Glomerular endothelial cell (primary cell): Measurements from ENCODE around the gene L3HYPDH. TPM values are rescaled to one million over a fixed set of nuclear protein-coding genes. Genes with fewer than 3 reads are reported as not detected.

Source experiments
- DNase-seq: peaks from one replicate; pipeline ENCODE4 v3.0.0-alpha.2; 2011; ENCODE audit warnings: low read depth, low spot score; ENCODE audit errors: extremely low read depth
- total RNA-seq: library from RNA; depleted of rRNA; stranded (reverse); fragments of >200 nt; gene quantifications from 2 replicates; pipeline ENCODE4 v1.2.3, GENCODE V29; 2015

The L3HYPDH gene
- total RNA-seq, 1 donor from 2014 or later: 35.8 TPM

GRCh38 chr14:59427653-59428580, 56.3 kb downstream of the L3HYPDH start:
- DNase-seq: no peak

GRCh38 chr14:59425322-59425935, 58.8 kb downstream of the L3HYPDH start:
- no peak for DNase-seq

GRCh38 chr14:59424341-59425071, 59.7 kb downstream of the L3HYPDH start:
- no peak for DNase-seq

Other genes starting within 250 kb of the L3HYPDH start
- 0.97 and 4.8 TPM in 2 replicates for gene GPR135, start 19.0 kb downstream of the L3HYPDH start, total RNA-seq
- gene JKAMP, start 109 bp upstream of the L3HYPDH start, total RNA-seq: 61.8 and 68.6 TPM in 2 replicates
- gene CCDC175, start 92.4 kb upstream of the L3HYPDH start, total RNA-seq: not detected in 2 replicates